Mesendoderm (in vitro differentiated cells): ENCODE measurements around the gene ECHDC1.
"Not testable (repeated sequence)": the region's sequence is repeated elsewhere in the genome, so short reads cannot be mapped to it uniquely, and the experiment has no call there.

Experiments
- DNase-seq: peaks from one replicate; pipeline ENCODE4 v3.0.0; 2013
- H2AK5ac ChIP-seq: 2 replicates; pipeline ENCODE4 v1.6.1; 2013; ENCODE audit warnings: low read length, inconsistent platforms
- H2BK120ac ChIP-seq: 2 replicates; pipeline ENCODE4 v1.6.1; 2013; ENCODE audit warnings: low read depth, mild to moderate bottlenecking, low read length, moderate library complexity, mixed read lengths
- H2BK15ac ChIP-seq: replicated peaks from 2 replicates; pipeline ENCODE4 v1.6.1; 2013; ENCODE audit warnings: low read depth, mild to moderate bottlenecking, moderate library complexity
- H2BK5ac ChIP-seq: 2 replicates; pipeline ENCODE4 v1.6.1; 2013; ENCODE audit warnings: low read length, inconsistent platforms
- H3K18ac ChIP-seq: 2 replicates; pipeline ENCODE4 v1.6.1; 2013; ENCODE audit warnings: mild to moderate bottlenecking, low read length, mixed read lengths
- H3K23ac ChIP-seq: one replicate; pipeline ENCODE4 v1.6.1; 2013; ENCODE audit warnings: low read length
- H3K27ac ChIP-seq: 2 replicates; pipeline ENCODE4 v1.5.1; 2013; ENCODE audit warnings: low read depth, mild to moderate bottlenecking, inconsistent platforms, low read length, moderate library complexity
- H3K27me3 ChIP-seq: 2 replicates; pipeline ENCODE4 v1.6.1; 2013; ENCODE audit warnings: low read length, control low read depth, mild to moderate bottlenecking, inconsistent platforms; ENCODE audit not compliant: insufficient read depth, poor library complexity
- H3K36me3 ChIP-seq: 2 replicates; pipeline ENCODE4 v1.6.1; 2013; ENCODE audit warnings: low read length, inconsistent platforms; ENCODE audit not compliant: control insufficient read depth, insufficient read depth
- H3K4ac ChIP-seq: one replicate; pipeline ENCODE4 v1.6.1; 2013; ENCODE audit warnings: low read depth, mild to moderate bottlenecking, low read length, moderate library complexity
- H3K4me1 ChIP-seq: 2 replicates; pipeline ENCODE4 v1.6.1; 2013; ENCODE audit warnings: low read depth, low read length, inconsistent platforms; ENCODE audit not compliant: control insufficient read depth
- H3K4me2 ChIP-seq: 2 replicates; pipeline ENCODE4 v1.6.1; 2013; ENCODE audit warnings: low read length
- H3K4me3 ChIP-seq: 2 replicates; pipeline ENCODE4 v1.5.1; 2013; ENCODE audit warnings: mild to moderate bottlenecking, low read length
- H3K56ac ChIP-seq: one replicate; pipeline ENCODE4 v1.6.1; 2013; ENCODE audit warnings: low read length
- H3K79me1 ChIP-seq: 2 replicates; pipeline ENCODE4 v1.6.1; 2013; ENCODE audit warnings: low read length, inconsistent platforms
- H3K79me2 ChIP-seq: 2 replicates; pipeline ENCODE4 v1.6.1; 2013; ENCODE audit warnings: mild to moderate bottlenecking, low read length; ENCODE audit not compliant: control insufficient read depth, insufficient read depth
- H3K9ac ChIP-seq: 2 replicates; pipeline ENCODE4 v1.6.1; 2013; ENCODE audit warnings: low read length, inconsistent platforms
- H4K5ac ChIP-seq: one replicate; pipeline ENCODE4 v1.6.1; 2013; ENCODE audit warnings: low read length
- H4K8ac ChIP-seq: one replicate; pipeline ENCODE4 v1.6.1; 2013; ENCODE audit warnings: low read depth, mild to moderate bottlenecking, control low read depth, low read length, moderate library complexity
- WGBS: extraction: QIAGEN DNeasy Blood & Tissue Kit; methylation state at CpG from one replicate; pipeline ENCODE4 v1.1.7; 2013; ENCODE audit warnings: low lambda C conversion rate, missing lambda C conversion rate; ENCODE audit not compliant: insufficient coverage; ENCODE audit errors: extremely low coverage; 5-methylcytosine and 5-hydroxymethylcytosine counted together

ECHDC1 gene

DNA sequence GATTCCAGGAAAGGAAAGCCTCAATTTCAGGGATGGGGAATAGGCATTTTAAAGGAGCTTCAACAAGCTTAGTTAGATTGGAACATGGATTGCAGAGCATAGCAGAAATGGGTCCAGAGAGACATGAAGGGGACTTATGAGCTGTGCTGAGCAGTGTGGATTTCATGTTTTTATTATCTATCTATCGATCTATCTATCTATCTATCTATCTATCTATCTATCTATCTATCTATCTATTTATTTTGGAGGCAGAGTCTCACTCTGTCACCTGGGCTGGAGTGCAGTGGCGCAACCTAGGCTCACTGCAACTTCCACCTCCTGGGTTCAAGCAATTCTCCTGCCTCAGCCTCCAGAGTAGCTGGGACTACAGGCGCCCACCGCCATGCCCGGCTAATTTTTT lies 41.4 kb upstream of the ECHDC1 start:
- not testable (repeated sequence) for H3K79me1 ChIP-seq, H3K36me3 ChIP-seq, DNase-seq, H3K23ac ChIP-seq, H4K5ac ChIP-seq, H3K4me3 ChIP-seq, H3K27ac ChIP-seq, H4K8ac ChIP-seq, H3K4me2 ChIP-seq, H3K56ac ChIP-seq, H2BK15ac ChIP-seq, H3K27me3 ChIP-seq, H3K4ac ChIP-seq, H2AK5ac ChIP-seq, H3K4me1 ChIP-seq, H3K79me2 ChIP-seq, H3K18ac ChIP-seq, H3K9ac ChIP-seq, H2BK5ac ChIP-seq, H2BK120ac ChIP-seq
- no CpG with 5 or more reads among the region's 5 CpGs for WGBS

DNA sequence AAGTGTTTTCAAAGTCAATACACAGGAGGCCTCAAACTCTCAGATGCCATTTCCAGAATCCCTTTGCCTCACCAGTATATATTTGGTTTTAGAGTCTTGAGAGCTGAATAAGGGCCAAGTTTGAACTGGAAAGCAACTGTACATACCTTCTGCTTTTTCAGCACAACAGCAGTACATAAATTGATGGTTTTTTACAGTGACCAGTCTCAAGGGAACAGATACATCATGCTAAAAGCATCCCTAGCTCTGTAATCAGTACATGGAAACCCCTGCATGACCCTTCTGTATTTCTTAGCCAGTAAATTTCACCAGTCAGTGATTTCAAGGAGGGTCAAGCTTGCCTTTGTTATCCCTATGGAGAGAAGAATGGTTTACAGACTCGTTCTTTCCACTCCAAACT lies 40.6 kb upstream of the ECHDC1 start:
- no peaks in the 10 kb centered on the region for H3K79me1 ChIP-seq
- no peak overlapping the region for H4K5ac ChIP-seq
- no peak overlapping the region for H3K9ac ChIP-seq
- H3K4me1 ChIP-seq, result no peaks in the 10 kb centered on the region
- no peak overlapping the region for H2BK5ac ChIP-seq
- H3K27me3 ChIP-seq, result no peaks in the 10 kb centered on the region
- no peak overlapping the region for H2AK5ac ChIP-seq
- H3K4me3 ChIP-seq, result no peak overlapping the region
- no peak overlapping the region for H3K4ac ChIP-seq
- no peak overlapping the region for H3K23ac ChIP-seq
- H2BK120ac ChIP-seq, result no peak overlapping the region
- no peak for DNase-seq
- H3K18ac ChIP-seq, result no peak overlapping the region
- no peak overlapping the region for H2BK15ac ChIP-seq
- no peaks in the 10 kb centered on the region for H3K36me3 ChIP-seq
- H3K56ac ChIP-seq, result no peak overlapping the region
- no peaks in the 10 kb centered on the region for H3K79me2 ChIP-seq
- no peak overlapping the region for H3K27ac ChIP-seq
- no peak overlapping the region for H4K8ac ChIP-seq
- no peak overlapping the region for H3K4me2 ChIP-seq
- WGBS, result no CpG with 5 or more reads among the region's 1 CpG

- Histone ChIP-seq H3K4ac (no peak overlapping the region), H2BK5ac (no peak overlapping the region), H3K27me3 (no peaks in the 10 kb centered on the region), H3K27ac (no peak overlapping the region), H4K8ac (no peak overlapping the region), H3K4me3 (no peak overlapping the region), H3K79me2 (no peaks in the 10 kb centered on the region), H4K5ac (no peak overlapping the region), H3K9ac (no peak overlapping the region), H3K18ac (no peak overlapping the region), H3K4me1 (no peaks in the 10 kb centered on the region), H3K79me1 (no peaks in the 10 kb centered on the region), H2BK15ac (no peak overlapping the region), H2AK5ac (no peak overlapping the region), H3K4me2 (no peak overlapping the region), H3K56ac (no peak overlapping the region), H2BK120ac (no peak overlapping the region), H3K23ac (no peak overlapping the region), H3K36me3 (no peaks in the 10 kb centered on the region)
- WGBS, result no CpG with 5 or more reads among the region's 3 CpGs
- no peak for DNase-seq
Observed at GRCh38 chr6:127382413-127382812, 39.0 kb upstream of the ECHDC1 start.

- no peaks in the 10 kb centered on the region for H3K79me1 ChIP-seq
- WGBS, result no CpG with 5 or more reads among the region's 3 CpGs
- no peaks in the 10 kb centered on the region for H3K27me3 ChIP-seq
- H3K36me3 ChIP-seq, result no peaks in the 10 kb centered on the region
- H2BK15ac ChIP-seq, result no peak overlapping the region
- no peak overlapping the region for H3K27ac ChIP-seq
- no peaks in the 10 kb centered on the region for H3K4me1 ChIP-seq
- H4K5ac ChIP-seq, result no peak overlapping the region
- H3K18ac ChIP-seq, result no peak overlapping the region
- no peaks in the 10 kb centered on the region for H3K79me2 ChIP-seq
- H3K23ac ChIP-seq, result no peak overlapping the region
- no peak overlapping the region for H3K9ac ChIP-seq
- H3K56ac ChIP-seq, result no peak overlapping the region
- no peak overlapping the region for H3K4ac ChIP-seq
- H2AK5ac ChIP-seq, result no peak overlapping the region
- no peak overlapping the region for H2BK5ac ChIP-seq
- no peak overlapping the region for H4K8ac ChIP-seq
- no peak for DNase-seq
- H3K4me3 ChIP-seq, result no peak overlapping the region
- no peak overlapping the region for H3K4me2 ChIP-seq
- H2BK120ac ChIP-seq, result no peak overlapping the region
Observed at GRCh38 chr6:127381384-127381783, 38.0 kb upstream of the ECHDC1 start.

GRCh38 chr6:127376685-127377084 lies 33.3 kb upstream of the ECHDC1 start:
- Histone ChIP-seq H3K27ac (no peak overlapping the region), H4K8ac (no peak overlapping the region), H2AK5ac (no peak overlapping the region), H3K4me2 (no peak overlapping the region), H2BK120ac (no peak overlapping the region), H3K27me3 (no peaks in the 10 kb centered on the region), H3K4ac (no peak overlapping the region), H2BK15ac (no peak overlapping the region), H3K18ac (no peak overlapping the region), H3K4me1 (no peaks in the 10 kb centered on the region), H3K4me3 (no peak overlapping the region), H2BK5ac (no peak overlapping the region), H3K79me2 (no peaks in the 10 kb centered on the region), H3K9ac (no peak overlapping the region), H3K36me3 (no peaks in the 10 kb centered on the region), H3K23ac (no peak overlapping the region), H3K56ac (no peak overlapping the region), H4K5ac (no peak overlapping the region), H3K79me1 (no peaks in the 10 kb centered on the region)
- no CpG with 5 or more reads among the region's 2 CpGs for WGBS
- DNase-seq, result no peak

DNA sequence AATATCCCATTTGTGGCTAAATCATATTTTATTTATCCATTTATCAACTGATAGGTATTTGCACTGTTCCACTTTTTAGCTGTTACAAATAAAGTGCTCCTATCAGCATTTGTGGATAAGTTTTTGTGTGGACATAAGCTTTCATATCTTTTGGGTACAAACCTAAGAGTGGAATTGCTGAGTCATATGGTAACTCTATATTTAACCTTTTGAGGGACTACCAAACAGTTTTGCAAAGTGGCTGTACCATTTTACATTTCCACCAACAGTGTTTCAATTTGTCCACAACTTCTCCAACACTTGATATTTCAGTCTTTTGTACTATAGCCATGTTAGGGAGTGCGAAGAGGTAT lies 23.6 kb upstream of the ECHDC1 start:
- Histone ChIP-seq H3K4me2 (no peak overlapping the region), H4K5ac (no peak overlapping the region), H3K4ac (no peak overlapping the region), H2AK5ac (no peak overlapping the region), H3K79me2 (no peaks in the 10 kb centered on the region), H4K8ac (no peak overlapping the region), H2BK120ac (no peak overlapping the region), H3K18ac (no peak overlapping the region), H3K23ac (no peak overlapping the region), H3K56ac (no peak overlapping the region), H3K27me3 (no peaks in the 10 kb centered on the region), H2BK5ac (no peak overlapping the region), H3K9ac (no peak overlapping the region), H3K36me3 (no peaks in the 10 kb centered on the region), H2BK15ac (no peak overlapping the region), H3K27ac (no peak overlapping the region), H3K4me3 (no peak overlapping the region), H3K79me1 (no peaks in the 10 kb centered on the region), H3K4me1 (no peaks in the 10 kb centered on the region)
- no CpG with 5 or more reads among the region's 1 CpG for WGBS
- no peak for DNase-seq
